Measurements from ENCODE around the gene GNA15.
A peak's percentile ranks its signal among the peaks of the same experiment; 100 is the strongest.

DNA sequence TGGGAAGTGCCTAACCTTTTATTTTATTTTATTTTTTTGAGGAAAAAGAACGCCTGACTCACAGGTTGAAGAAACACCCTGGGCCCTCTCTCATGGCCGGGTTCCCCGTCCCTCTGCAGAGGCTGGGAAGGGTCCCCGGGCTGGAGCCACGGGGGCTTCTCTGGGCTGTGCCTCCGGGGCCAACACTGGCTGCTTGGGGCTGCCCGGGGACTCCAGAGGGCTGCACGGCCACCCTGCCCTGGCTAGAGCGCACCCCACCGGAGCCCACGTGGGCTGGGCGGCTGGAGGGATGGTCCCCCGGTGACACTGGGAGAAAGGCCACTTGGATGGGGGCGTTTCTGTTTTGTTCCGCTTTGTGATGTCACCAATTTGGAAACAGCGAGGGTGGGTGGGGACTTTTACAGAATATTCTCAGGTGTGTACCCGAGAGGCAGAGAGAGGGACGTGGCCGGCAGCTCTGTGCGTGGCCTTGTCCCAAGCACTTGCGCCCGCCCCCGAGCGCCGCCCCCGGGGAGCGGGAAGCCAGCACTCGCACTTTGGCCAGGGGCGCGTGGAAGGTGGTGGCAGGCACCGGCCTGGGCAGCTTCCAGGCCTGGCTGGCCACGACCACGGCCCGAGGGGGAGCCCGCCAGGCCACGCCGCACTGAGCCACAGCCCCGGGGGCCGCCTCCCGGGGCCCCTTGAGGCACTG, 13.9 kb upstream of the GNA15 start:
- TF ChIP-seq, protein P1, sequence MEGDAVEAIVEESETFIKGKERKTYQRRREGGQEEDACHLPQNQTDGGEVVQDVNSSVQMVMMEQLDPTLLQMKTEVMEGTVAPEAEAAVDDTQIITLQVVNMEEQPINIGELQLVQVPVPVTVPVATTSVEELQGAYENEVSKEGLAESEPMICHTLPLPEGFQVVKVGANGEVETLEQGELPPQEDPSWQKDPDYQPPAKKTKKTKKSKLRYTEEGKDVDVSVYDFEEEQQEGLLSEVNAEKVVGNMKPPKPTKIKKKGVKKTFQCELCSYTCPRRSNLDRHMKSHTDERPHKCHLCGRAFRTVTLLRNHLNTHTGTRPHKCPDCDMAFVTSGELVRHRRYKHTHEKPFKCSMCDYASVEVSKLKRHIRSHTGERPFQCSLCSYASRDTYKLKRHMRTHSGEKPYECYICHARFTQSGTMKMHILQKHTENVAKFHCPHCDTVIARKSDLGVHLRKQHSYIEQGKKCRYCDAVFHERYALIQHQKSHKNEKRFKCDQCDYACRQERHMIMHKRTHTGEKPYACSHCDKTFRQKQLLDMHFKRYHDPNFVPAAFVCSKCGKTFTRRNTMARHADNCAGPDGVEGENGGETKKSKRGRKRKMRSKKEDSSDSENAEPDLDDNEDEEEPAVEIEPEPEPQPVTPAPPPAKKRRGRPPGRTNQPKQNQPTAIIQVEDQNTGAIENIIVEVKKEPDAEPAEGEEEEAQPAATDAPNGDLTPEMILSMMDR (IDR thresholded peaks at IDR 0.05) = no peak
- TF ChIP-seq POLR2A (IDR thresholded peaks at IDR 0.05) = peak; percentile 67
